Natural killer cell (primary cell): ENCODE data around the gene DOP1B. TPM values are rescaled to one million over a fixed set of nuclear protein-coding genes. Genes with fewer than 3 reads are reported as not detected.

ENCODE experiments used
- ATAC-seq, 3 donors: fragments of 150-1000 bp in 2 of 3; fragments of 200-7000 bp in 1 of 3; cut with Tn5 transposase; 1 replicate in 1 of 3; 2 replicates in 2 of 3; pipeline ENCODE4 v1.10.0; 2021; ENCODE audit warnings: mild to moderate bottlenecking in 2 of 3, moderate library complexity in 2 of 3
- DNase-seq, 2 donors: peaks; one replicate each; pipeline versions ENCODE4 v3.0.0 to v3.0.0-alpha.2; 2013 to 2021; ENCODE audit warnings: mixed read lengths in 1 of 2
- H3K27ac ChIP-seq: one replicate; pipeline ENCODE4 v1.5.1; 2013; ENCODE audit warnings: mild to moderate bottlenecking, low read length
- H3K27me3 ChIP-seq: one replicate; pipeline ENCODE4 v1.6.1; 2013; ENCODE audit warnings: low read length; ENCODE audit not compliant: control insufficient read depth, insufficient read depth
- H3K36me3 ChIP-seq: one replicate; pipeline ENCODE4 v1.6.1; 2013; ENCODE audit warnings: low read length; ENCODE audit not compliant: control insufficient read depth, insufficient read depth
- H3K4me1 ChIP-seq: one replicate; pipeline ENCODE4 v1.6.1; 2013; ENCODE audit warnings: low read length; ENCODE audit not compliant: control insufficient read depth, insufficient read depth
- H3K4me3 ChIP-seq: one replicate; pipeline ENCODE4 v1.5.1; 2013; ENCODE audit warnings: low read length
- H3K9me3 ChIP-seq: one replicate; pipeline ENCODE4 v1.6.1; 2013; ENCODE audit warnings: low read length; ENCODE audit not compliant: control insufficient read depth, insufficient read depth
- H3K27ac Mint-ChIP-seq, 2 donors: one replicate each; pipeline ENCODE4 v1.8.0; 2022; ENCODE audit warnings: mild to moderate bottlenecking in 2 of 2, mixed read lengths in 2 of 2, moderate library complexity in 1 of 2
- H3K27me3 Mint-ChIP-seq, 2 donors: one replicate each; pipeline ENCODE4 v1.8.0; 2022; ENCODE audit warnings: low read depth in 2 of 2, mixed read lengths in 2 of 2
- H3K36me3 Mint-ChIP-seq: one replicate; pipeline ENCODE4 v1.8.0; 2022; ENCODE audit warnings: mixed read lengths
- H3K4me1 Mint-ChIP-seq, 2 donors: one replicate each; pipeline ENCODE4 v1.8.0; 2022; ENCODE audit warnings: mixed read lengths in 2 of 2
- H3K4me3 Mint-ChIP-seq: one replicate; pipeline ENCODE4 v1.8.0; 2022; ENCODE audit warnings: mild to moderate bottlenecking, moderate library complexity, mixed read lengths
- H3K9me3 Mint-ChIP-seq, 2 donors: one replicate each; pipeline ENCODE4 v1.8.0; 2022; ENCODE audit warnings: mixed read lengths in 2 of 2
- WGBS: methylation state at CpG from one replicate; pipeline ENCODE4 v1.1.7; 2013; ENCODE audit warnings: missing lambda C conversion rate; ENCODE audit not compliant: insufficient coverage; 5-methylcytosine and 5-hydroxymethylcytosine counted together
- intact Hi-C: fragments of 100-400 bp; cut with micrococcal nuclease; formaldehyde crosslinking; loops from one replicate; pipeline ENCODE4 v1.14.2; 2022
- total RNA-seq, 4 donors: library from RNA; stranded (reverse); fragments of 120-200 nt in 1 of 4; gene quantifications; one replicate each; pipeline versions ENCODE4 v1.2.3 to v1.2.4, GENCODE V29; 2013 to 2022
- TF ChIP-seq, protein P1 (sequence below): fragments of 200-600 bp; IDR thresholded peaks from one replicate; pipeline ENCODE4 v1.8.0; 2022; ENCODE audit warnings: antibody characterized with exemption

Gene DOP1B
- total RNA-seq, 3 donors from 2014 or later (not counting 1 experiment from before 2014, with no cell fraction given): 29.5 to 32.1 (median 31.9) TPM

DNA sequence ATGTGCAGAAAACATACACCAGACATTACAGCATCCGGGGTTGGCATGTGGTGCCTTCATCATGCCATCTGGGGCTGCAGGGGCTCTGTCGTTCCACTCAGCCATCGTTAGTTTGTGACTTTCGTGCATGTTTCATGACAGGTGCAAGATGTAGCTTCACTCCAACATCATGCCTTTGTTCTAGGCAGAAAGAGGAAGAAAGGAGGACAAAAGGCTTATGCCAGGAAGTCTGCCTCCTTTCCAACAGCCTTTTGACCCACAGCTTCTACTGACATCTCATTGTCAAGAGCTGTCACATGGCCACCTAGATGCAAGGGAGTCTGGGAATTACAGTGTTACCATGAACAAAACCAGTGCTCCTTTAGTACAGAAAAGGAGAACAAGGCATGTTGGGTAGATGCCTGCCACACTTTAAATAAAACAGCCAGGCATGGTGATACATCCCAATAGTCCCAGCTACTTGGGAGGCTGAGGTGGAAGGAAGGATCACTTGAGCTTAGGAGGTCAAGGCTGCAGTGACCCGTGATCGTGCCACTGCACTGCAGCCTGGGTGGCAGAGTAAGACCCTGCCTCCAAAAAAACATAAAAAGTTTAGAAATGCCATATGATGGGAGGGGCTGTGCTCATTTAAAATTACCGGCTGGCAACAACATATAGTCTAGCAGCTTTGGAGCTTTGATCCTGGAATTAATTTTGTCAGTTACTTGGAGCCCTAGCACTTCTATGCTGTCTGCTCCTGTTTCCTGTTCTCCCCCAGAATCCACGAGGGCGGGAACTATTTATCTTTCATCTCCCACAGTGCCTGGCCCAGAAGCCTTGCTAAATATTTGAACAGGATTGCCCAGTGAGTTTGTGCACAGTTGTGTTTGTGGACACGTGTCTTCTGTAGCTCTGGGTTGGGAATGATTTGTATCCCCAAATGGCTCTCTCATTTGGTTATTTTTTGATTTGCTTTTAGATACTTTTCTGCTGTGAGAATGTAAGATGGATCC is 7.4 kb downstream of the DOP1B start:
- no peaks in the 10 kb centered on the region for H3K27me3 Mint-ChIP-seq
- no peak for ATAC-seq

GRCh38 chr21:36165356-36165755 is 8.7 kb downstream of the DOP1B start:
- peaks cover 11 to 25% of the 10 kb centered on the region in 2 donors for H3K4me1 Mint-ChIP-seq
- H3K27me3 Mint-ChIP-seq: no peaks in the 10 kb centered on the region
- Histone ChIP-seq H3K27me3 (no peaks in the 10 kb centered on the region), H3K4me1 (no peaks in the 10 kb centered on the region), H3K4me3 (no peak overlapping the region), H3K36me3 (peaks cover 22% of the 10 kb centered on the region), H3K27ac (no peak overlapping the region), H3K9me3 (no peaks in the 10 kb centered on the region)
- intact Hi-C loops: no loop called here
- ATAC-seq: no peak
- H3K36me3 Mint-ChIP-seq: no peaks in the 10 kb centered on the region
- TF ChIP-seq, protein P1, sequence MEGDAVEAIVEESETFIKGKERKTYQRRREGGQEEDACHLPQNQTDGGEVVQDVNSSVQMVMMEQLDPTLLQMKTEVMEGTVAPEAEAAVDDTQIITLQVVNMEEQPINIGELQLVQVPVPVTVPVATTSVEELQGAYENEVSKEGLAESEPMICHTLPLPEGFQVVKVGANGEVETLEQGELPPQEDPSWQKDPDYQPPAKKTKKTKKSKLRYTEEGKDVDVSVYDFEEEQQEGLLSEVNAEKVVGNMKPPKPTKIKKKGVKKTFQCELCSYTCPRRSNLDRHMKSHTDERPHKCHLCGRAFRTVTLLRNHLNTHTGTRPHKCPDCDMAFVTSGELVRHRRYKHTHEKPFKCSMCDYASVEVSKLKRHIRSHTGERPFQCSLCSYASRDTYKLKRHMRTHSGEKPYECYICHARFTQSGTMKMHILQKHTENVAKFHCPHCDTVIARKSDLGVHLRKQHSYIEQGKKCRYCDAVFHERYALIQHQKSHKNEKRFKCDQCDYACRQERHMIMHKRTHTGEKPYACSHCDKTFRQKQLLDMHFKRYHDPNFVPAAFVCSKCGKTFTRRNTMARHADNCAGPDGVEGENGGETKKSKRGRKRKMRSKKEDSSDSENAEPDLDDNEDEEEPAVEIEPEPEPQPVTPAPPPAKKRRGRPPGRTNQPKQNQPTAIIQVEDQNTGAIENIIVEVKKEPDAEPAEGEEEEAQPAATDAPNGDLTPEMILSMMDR: no peak
- no peak overlapping the region for H3K27ac Mint-ChIP-seq
- DNase-seq: no peak
- 95% methylated on average over 11 of the region's 11 CpGs for WGBS
- H3K9me3 Mint-ChIP-seq: no peaks in the 10 kb centered on the region
- H3K4me3 Mint-ChIP-seq: no peak overlapping the region

More for the DNA sequence above, 7.4 kb downstream of the DOP1B start:
- Histone ChIP-seq H3K36me3 (peaks cover 18% of the 10 kb centered on the region), H3K27ac (no peak overlapping the region), H3K4me3 (no peak overlapping the region), H3K27me3 (no peaks in the 10 kb centered on the region), H3K9me3 (no peaks in the 10 kb centered on the region), H3K4me1 (no peaks in the 10 kb centered on the region)
- DNase-seq: no peak
- Mint-ChIP-seq H3K9me3 (no peaks in the 10 kb centered on the region), H3K27ac (no peak overlapping the region), H3K36me3 (no peaks in the 10 kb centered on the region), H3K4me1 (peaks cover 16 to 20% of the 10 kb centered on the region in 2 donors), H3K4me3 (no peak overlapping the region)
- intact Hi-C loops: no loop called here
- TF ChIP-seq, protein P1: no peak
- WGBS: 75% methylated on average over 10 of the region's 10 CpGs

GRCh38 chr21:36166705-36167104 is 10.1 kb downstream of the DOP1B start:
- ATAC-seq: no peak
- H3K36me3 Mint-ChIP-seq: no peaks in the 10 kb centered on the region
- intact Hi-C loops: no loop called here
- no peak overlapping the region for H3K4me3 ChIP-seq
- no peak for DNase-seq
- 88% methylated on average over 6 of the region's 7 CpGs for WGBS
- no peaks in the 10 kb centered on the region for H3K27me3 Mint-ChIP-seq
- H3K9me3 ChIP-seq: no peaks in the 10 kb centered on the region
- peaks cover 13 to 26% of the 10 kb centered on the region in 2 donors for H3K4me1 Mint-ChIP-seq
- no peaks in the 10 kb centered on the region for H3K9me3 Mint-ChIP-seq
- H3K27ac ChIP-seq: no peak overlapping the region
- no peaks in the 10 kb centered on the region for H3K27me3 ChIP-seq
- H3K27ac Mint-ChIP-seq: no peak overlapping the region
- H3K36me3 ChIP-seq: peaks cover 21% of the 10 kb centered on the region
- TF ChIP-seq, protein P1: no peak
- no peak overlapping the region for H3K4me3 Mint-ChIP-seq
- H3K4me1 ChIP-seq: no peaks in the 10 kb centered on the region
